ENCODE measurements around the gene MINK1. TPM values are rescaled to one million over a fixed set of nuclear protein-coding genes. Genes with fewer than 3 reads are reported as not detected.

Gene MINK1
- total RNA-seq, 1 experiment from 2014 or later: 68.8 TPM

GRCh38 chr17:4861052-4861451 lies 27.9 kb downstream of the MINK1 start:
- Histone ChIP-seq H3K79me1 (ENCODE audit: insufficient read depth, low read depth, low read length, poor library complexity, severe bottlenecking) (no peaks in the 10 kb centered on the region), H3K4ac (ENCODE audit: low read depth, low read length) (no peak overlapping the region), H3K79me2 (ENCODE audit: insufficient read depth, low read length) (no peaks in the 10 kb centered on the region), H4K20me1 (ENCODE audit: control insufficient read depth, insufficient read depth, insufficient read length) (no peaks in the 10 kb centered on the region), H3K9ac (ENCODE audit: extremely low read depth, insufficient read length, low read length) (no peak overlapping the region), H2AFZ (ENCODE audit: low read length) (no peak overlapping the region), H3T11ph (ENCODE audit: low read length) (no peak overlapping the region), H2BK15ac (ENCODE audit: low read depth, low read length) (no peak overlapping the region), H4K5ac (ENCODE audit: insufficient read length, low read depth, low read length) (no peak overlapping the region), H3K18ac (ENCODE audit: insufficient read length, low read depth, low read length) (no peak overlapping the region), H2BK5ac (ENCODE audit: insufficient read length, low read length) (no peak overlapping the region), H4K91ac (ENCODE audit: insufficient read length, low read depth, low read length) (no peak overlapping the region), H3K27ac (ENCODE audit: insufficient read length, low read depth, low read length) (no peak overlapping the region), H3K23me2 (ENCODE audit: insufficient read length, low read depth, low read length, poor library complexity, severe bottlenecking) (no peaks in the 10 kb centered on the region), H2BK120ac (ENCODE audit: low read depth, low read length, poor library complexity, severe bottlenecking) (no peak overlapping the region), H3K14ac (ENCODE audit: insufficient read depth, low read length) (no peak overlapping the region; the same call in 1 of the 2 replicates), H3K27me3 (ENCODE audit: insufficient read depth, low read length) (no peaks in the 10 kb centered on the region), H3K56ac (ENCODE audit: insufficient read length, low read depth, low read length) (no peak overlapping the region), H4K8ac (replicated peaks; ENCODE audit: insufficient read length, low read depth, low read length) (no peak overlapping the region), H2BK20ac (ENCODE audit: low read depth, low read length, poor library complexity, severe bottlenecking) (no peak overlapping the region), H3K4me1 (ENCODE audit: insufficient read depth, low read length) (peaks cover 17% of the 10 kb centered on the region; the same call in 1 of the 2 replicates), H3K4me2 (ENCODE audit: insufficient read depth, insufficient read length, low read length) (no peak overlapping the region), H2BK12ac (ENCODE audit: insufficient read length, low read depth, low read length) (no peak overlapping the region), H3K23ac (ENCODE audit: insufficient read length, low read depth, low read length) (no peak overlapping the region), H3K9me3 (ENCODE audit: control insufficient read depth, low read depth, low read length) (no peaks in the 10 kb centered on the region), H2AK5ac (ENCODE audit: insufficient read length, low read length) (no peak overlapping the region)
- Mint-ChIP-seq H3K27me3 (ENCODE audit: low read depth) (no peaks in the 10 kb centered on the region), H3K36me3 (ENCODE audit: insufficient read depth in 1 of 3, low read depth in 3 of 3) (peaks cover 0 to 10% (median 0%) of the 10 kb centered on the region in 3 experiments; a peak in 4 of 7 replicates), H3K4me3 (peak overlapping the region in 1 of 2 experiments; percentile 13; a peak in 1 of 5 replicates), H3K9me3 (no peaks in the 10 kb centered on the region), H3K4me1 (peaks cover 45 to 47% of the 10 kb centered on the region in 2 experiments), H3K27ac (no peak overlapping the region)
- no CpG with 5 or more reads among the region's 16 CpGs for WGBS (ENCODE audit: extremely low coverage, insufficient read length, low lambda C conversion rate)
- TF ChIP-seq CTCF (conservative IDR thresholded peaks at IDR 0.05): no peak
- DNase-seq: no peak
